ENCODE data around the gene TAPBP. TPM values are rescaled to one million over a fixed set of nuclear protein-coding genes. Genes with fewer than 3 reads are reported as not detected.

TAPBP gene
- polyA plus RNA-seq, 3 donors: 138 to 228 (median 141) TPM

DNA sequence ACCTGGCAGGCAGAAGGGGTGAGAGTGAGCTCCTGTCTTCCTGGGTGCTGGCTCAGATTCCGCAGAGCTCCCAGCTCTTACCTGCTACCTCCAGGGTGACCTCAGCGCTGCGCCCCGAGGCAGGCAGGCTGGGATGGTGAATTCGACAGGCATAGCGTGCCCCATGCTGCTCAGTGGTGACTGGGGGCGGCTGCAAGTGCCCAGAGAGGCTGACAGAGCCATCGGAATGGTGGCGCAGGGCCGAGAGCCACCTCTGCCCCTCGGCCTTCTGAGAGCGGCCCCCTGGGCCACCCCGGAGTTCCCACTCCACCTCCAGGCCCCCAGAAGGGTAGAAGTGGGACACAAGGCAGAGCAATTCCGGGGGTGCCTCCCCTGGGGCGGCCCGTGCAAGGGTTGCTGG is 9.7 kb downstream of the TAPBP start:
- Mint-ChIP-seq H3K36me3 (peaks cover 49 to 74% of the 10 kb centered on the region in 2 donors), H3K4me3 (no peak overlapping the region), H3K27ac (peak overlapping the region in 2 of 7 donors; percentile 37 to 81), H3K27me3 (ENCODE audit: low read depth in 3 of 3) (no peaks in the 10 kb centered on the region), H3K9me3 (peaks cover 0 to 5% (median 0%) of the 10 kb centered on the region in 7 donors), H3K4me1 (peaks cover 45% of the 10 kb centered on the region)
- Histone ChIP-seq H3K4me2 (replicated peaks; ENCODE audit: extremely low read depth, low read length, poor library complexity, severe bottlenecking) (no peak overlapping the region), H3K27me3 (ENCODE audit: control insufficient read depth in 2 of 2, insufficient read depth in 2 of 2, low read length in 2 of 2) (no peaks in the 10 kb centered on the region), H3K9me3 (replicated peaks in 1 of 2; ENCODE audit: control insufficient read depth in 1 of 2, insufficient read depth in 1 of 2, low read length in 2 of 2) (no peaks in the 10 kb centered on the region), H3K79me2 (ENCODE audit: insufficient read depth, low read length) (peaks cover 99% of the 10 kb centered on the region), H3K4me3 (replicated peaks in 1 of 3; ENCODE audit: low read depth in 2 of 3, low read length in 3 of 3) (no peak overlapping the region), H3K9ac (ENCODE audit: insufficient read depth, low read length, poor library complexity, severe bottlenecking) (no peak overlapping the region), H4K20me1 (ENCODE audit: insufficient read depth, low read length) (peaks cover 96% of the 10 kb centered on the region), H3K27ac (ENCODE audit: low read depth in 1 of 2, low read length in 2 of 2) (no peak overlapping the region), H3K4me1 (ENCODE audit: control insufficient read depth in 1 of 2, insufficient read depth in 2 of 2, low read length in 2 of 2) (peaks cover 19 to 28% of the 10 kb centered on the region in 2 donors), H2AFZ (ENCODE audit: insufficient read depth, low read depth, low read length, poor library complexity, severe bottlenecking) (no peak overlapping the region), H3K36me3 (replicated peaks in 1 of 2; ENCODE audit: control insufficient read depth in 1 of 2, insufficient read depth in 2 of 2, low read length in 2 of 2) (peaks cover 36 to 75% of the 10 kb centered on the region in 2 donors)
- WGBS (ENCODE audit: insufficient coverage): 99% methylated on average over 7 of the region's 16 CpGs
- TF ChIP-seq CTCF (IDR thresholded peaks at IDR 0.05): no peak
- intact Hi-C loops (cut with micrococcal nuclease): no loop called here
- no peak for DNase-seq

GRCh38 chr6:33301877-33302276 is 12.0 kb downstream of the TAPBP start:
- Histone ChIP-seq H3K9ac (ENCODE audit: insufficient read depth, low read length, poor library complexity, severe bottlenecking) (no peak overlapping the region), H4K20me1 (ENCODE audit: insufficient read depth, low read length) (peaks cover 81% of the 10 kb centered on the region), H3K36me3 (replicated peaks in 1 of 2; ENCODE audit: control insufficient read depth in 1 of 2, insufficient read depth in 2 of 2, low read length in 2 of 2) (peaks cover 27 to 60% of the 10 kb centered on the region in 2 donors), H2AFZ (ENCODE audit: insufficient read depth, low read depth, low read length, poor library complexity, severe bottlenecking) (no peak overlapping the region), H3K27me3 (ENCODE audit: control insufficient read depth in 2 of 2, insufficient read depth in 2 of 2, low read length in 2 of 2) (no peaks in the 10 kb centered on the region), H3K27ac (ENCODE audit: low read depth in 1 of 2, low read length in 2 of 2) (no peak overlapping the region), H3K4me3 (replicated peaks in 1 of 3; ENCODE audit: low read depth in 2 of 3, low read length in 3 of 3) (no peak overlapping the region), H3K79me2 (ENCODE audit: insufficient read depth, low read length) (peaks cover 94% of the 10 kb centered on the region), H3K9me3 (replicated peaks in 1 of 2; ENCODE audit: control insufficient read depth in 1 of 2, insufficient read depth in 1 of 2, low read length in 2 of 2) (no peaks in the 10 kb centered on the region), H3K4me2 (replicated peaks; ENCODE audit: extremely low read depth, low read length, poor library complexity, severe bottlenecking) (no peak overlapping the region), H3K4me1 (ENCODE audit: control insufficient read depth in 1 of 2, insufficient read depth in 2 of 2, low read length in 2 of 2) (peaks cover 28 to 36% of the 10 kb centered on the region in 2 donors)
- Mint-ChIP-seq H3K4me1 (peaks cover 50% of the 10 kb centered on the region), H3K27ac (peak overlapping the region in 3 of 7 donors; percentile 57 to 63 (median 59)), H3K4me3 (no peak overlapping the region), H3K9me3 (peaks cover 0 to 7% (median 0%) of the 10 kb centered on the region in 7 donors), H3K27me3 (ENCODE audit: low read depth in 3 of 3) (peaks cover 0 to 3% (median 0%) of the 10 kb centered on the region in 3 donors), H3K36me3 (peaks cover 36 to 58% of the 10 kb centered on the region in 2 donors)
- intact Hi-C loops (cut with micrococcal nuclease): no loop called here
- no peak for DNase-seq
- no peak for TF ChIP-seq CTCF (IDR thresholded peaks at IDR 0.05)
- WGBS (ENCODE audit: insufficient coverage): no CpG with 5 or more reads among the region's 3 CpGs
